GM23338 (cell line): ENCODE measurements around the gene IGF2. TPM values are rescaled to one million over a fixed set of nuclear protein-coding genes. Genes with fewer than 3 reads are reported as not detected.

ENCODE experiments used
- ATAC-seq: fragments of 200-7000 bp; cut with Tn5 transposase; 3 replicates; pipeline ENCODE4 v1.9.1; 2020
- DNase-seq: peaks from one replicate; pipeline ENCODE4 v3.0.0-alpha.2; 2015; ENCODE audit warnings: low spot score
- H2AFZ ChIP-seq: fragments of 200-600 bp; sonication (generic); 2 replicates; pipeline ENCODE4 v1.8.0; 2016; ENCODE audit warnings: antibody characterized with exemption, mild to moderate bottlenecking, moderate library complexity
- H3F3A ChIP-seq: fragments of 200-600 bp; sonication (generic); replicated peaks from 2 replicates; pipeline ENCODE4 v1.8.0; 2017; ENCODE audit warnings: antibody characterized with exemption, mixed run types, low read depth
- H3K27ac ChIP-seq: fragments of 200-600 bp; sonication (generic); 2 replicates; pipeline ENCODE4 v1.6.1; 2016; ENCODE audit warnings: low read depth
- H3K27me3 ChIP-seq: fragments of 200-600 bp; sonication (generic); 2 replicates; pipeline ENCODE4 v1.8.0; 2016; ENCODE audit warnings: mild to moderate bottlenecking, mixed run types, moderate library complexity; ENCODE audit not compliant: insufficient read depth
- H3K36me3 ChIP-seq: fragments of 200-600 bp; sonication (generic); 2 replicates; pipeline ENCODE4 v1.8.0; 2016; ENCODE audit warnings: mild to moderate bottlenecking; ENCODE audit not compliant: insufficient read depth
- H3K4me1 ChIP-seq: fragments of 200-600 bp; sonication (generic); 2 replicates; pipeline ENCODE4 v1.8.0; 2016; ENCODE audit warnings: mild to moderate bottlenecking, moderate library complexity; ENCODE audit not compliant: insufficient read depth
- H3K4me2 ChIP-seq: fragments of 200-600 bp; sonication (generic); 2 replicates; pipeline ENCODE4 v1.7.1; 2017; ENCODE audit warnings: mixed run types
- H3K4me3 ChIP-seq: fragments of 200-600 bp; sonication (generic); 2 replicates; pipeline ENCODE4 v1.6.1; 2016; ENCODE audit warnings: mixed run types
- H3K79me2 ChIP-seq: fragments of 200-600 bp; sonication (generic); replicated peaks from 2 replicates; pipeline ENCODE4 v1.8.0; 2017; ENCODE audit warnings: mild to moderate bottlenecking; ENCODE audit not compliant: insufficient read depth
- H3K9me2 ChIP-seq: fragments of 200-600 bp; sonication (generic); 2 replicates; pipeline ENCODE4 v1.8.0; 2017; ENCODE audit not compliant: insufficient read depth
- H4K20me1 ChIP-seq: fragments of 200-600 bp; sonication (generic); replicated peaks from 2 replicates; pipeline ENCODE4 v1.8.0; 2017; ENCODE audit warnings: mild to moderate bottlenecking; ENCODE audit not compliant: insufficient read depth
- H3K27ac Mint-ChIP-seq: 2 replicates; pipeline ENCODE4 v1.8.0; 2020; ENCODE audit warnings: inconsistent platforms, mild to moderate bottlenecking, moderate library complexity, mixed read lengths
- H3K27me3 Mint-ChIP-seq: 3 replicates; pipeline ENCODE4 v1.8.0; 2022; ENCODE audit warnings: low read depth, mild to moderate bottlenecking, moderate library complexity, mixed read lengths, inconsistent platforms; ENCODE audit not compliant: insufficient read depth, poor library complexity
- H3K36me3 Mint-ChIP-seq: 3 replicates; pipeline ENCODE4 v1.8.0; 2021; ENCODE audit warnings: low read depth, mild to moderate bottlenecking, inconsistent platforms, moderate library complexity, mixed read lengths
- H3K4me1 Mint-ChIP-seq: 3 replicates; pipeline ENCODE4 v1.8.0; 2020; ENCODE audit warnings: mild to moderate bottlenecking, inconsistent platforms, mixed read lengths
- H3K4me3 Mint-ChIP-seq: 3 replicates; pipeline ENCODE4 v1.8.0; 2021; ENCODE audit warnings: moderate library complexity, mild to moderate bottlenecking, inconsistent platforms, mixed read lengths
- H3K9me3 Mint-ChIP-seq: 3 replicates; pipeline ENCODE4 v1.8.0; 2020; ENCODE audit warnings: moderate library complexity, mild to moderate bottlenecking, inconsistent platforms, mixed read lengths
- CREB1 ChIP-seq: fragments of 250-450 bp; sonication (Bioruptor Pico); IDR thresholded peaks from 2 replicates; pipeline ENCODE4 v1.5.0; 2020; ENCODE audit warnings: low read depth, mild to moderate bottlenecking, moderate library complexity
- CTCF ChIP-seq, 2 experiments: fragments of 200-600 bp in 1 of 2; sonication (generic) in 1 of 2; conservative IDR thresholded peaks; 2 replicates each; pipeline versions ENCODE4 v1.5.1 to v1.6.1; 2016 to 2017; ENCODE audit warnings: antibody characterized with exemption in 2 of 2, low read depth in 2 of 2, mild to moderate bottlenecking in 2 of 2, moderate library complexity in 1 of 2
- ETS1 ChIP-seq: IDR thresholded peaks from 2 replicates; pipeline ENCODE4 v1.6.1; 2016; ENCODE audit warnings: antibody characterized with exemption
- EZH2 ChIP-seq: fragments of 200-600 bp; sonication (generic); IDR thresholded peaks from one replicate; pipeline ENCODE4 v1.8.0; 2017; ENCODE audit warnings: antibody characterized with exemption, mild to moderate bottlenecking, low read depth; ENCODE audit not compliant: unreplicated experiment
- EZH2phosphoT487 ChIP-seq: fragments of 200-600 bp; sonication (generic); IDR thresholded peaks from one replicate; pipeline ENCODE4 v1.8.1; 2018; ENCODE audit warnings: antibody characterized with exemption; ENCODE audit not compliant: unreplicated experiment
- JUNB ChIP-seq: IDR thresholded peaks from one replicate; pipeline ENCODE4 v1.6.1; 2016; ENCODE audit warnings: antibody characterized with exemption; ENCODE audit not compliant: unreplicated experiment
- NANOG ChIP-seq: IDR thresholded peaks from 2 replicates; pipeline ENCODE4 v1.6.1; 2016; ENCODE audit warnings: antibody characterized with exemption, borderline replicate concordance
- POLR2AphosphoS5 ChIP-seq: IDR thresholded peaks from 2 replicates; pipeline ENCODE4 v1.6.1; 2016; ENCODE audit warnings: antibody characterized with exemption, low read depth
- REST ChIP-seq: IDR thresholded peaks from one replicate; pipeline ENCODE4 v1.6.1; 2018; ENCODE audit warnings: antibody characterized with exemption; ENCODE audit not compliant: unreplicated experiment
- STAT1 ChIP-seq: IDR thresholded peaks from one replicate; pipeline ENCODE4 v1.6.1; 2016; ENCODE audit warnings: antibody characterized with exemption; ENCODE audit not compliant: unreplicated experiment
- ZNF114 ChIP-seq: fragments of 250-450 bp; sonication (Bioruptor Pico); IDR thresholded peaks from 2 replicates; pipeline ENCODE4 v1.5.0; 2020; ENCODE audit warnings: mild to moderate bottlenecking, moderate library complexity
- ZNF331 ChIP-seq: fragments of 250-450 bp; sonication (Bioruptor Pico); IDR thresholded peaks from 2 replicates; pipeline ENCODE4 v1.5.0; 2020; ENCODE audit warnings: low read depth, mild to moderate bottlenecking, moderate library complexity
- ZNF462 ChIP-seq: fragments of 250-450 bp; sonication (Bioruptor Pico); IDR thresholded peaks from 2 replicates; pipeline ENCODE4 v1.5.0; 2020; ENCODE audit warnings: mild to moderate bottlenecking, moderate library complexity
- polyA plus RNA-seq: library from polyadenylated mRNA; unstranded; fragments of >200 nt; fragmentation: Nextera tagmentation; extraction: Ambion mirVana; gene quantifications from 2 replicates; pipeline ENCODE4 v1.2.1, GENCODE V29; 2016
- total RNA-seq: library from RNA; depleted of rRNA; stranded (reverse); fragments of >200 nt; shearing (Covaris generic); gene quantifications from 2 replicates; pipeline ENCODE4 v1.2.3, GENCODE V29; 2014

IGF2 gene
- total and polyA plus RNA-seq, 2 experiments from 2014 or later = 1.4 to 4.0 TPM

GRCh38 chr11:2158966-2159365, 19.8 kb upstream of the IGF2 start:
- no peaks in the 10 kb centered on the region for H3K27me3 ChIP-seq
- no peak for ATAC-seq

More at GRCh38 chr11:2158966-2159365, 19.8 kb upstream of the IGF2 start:
- Histone ChIP-seq H3K9me2 (no peaks in the 10 kb centered on the region), H3K4me2 (no peak overlapping the region), H3K4me3 (no peak overlapping the region), H3K79me2 (no peaks in the 10 kb centered on the region), H3K36me3 (no peaks in the 10 kb centered on the region), H3K4me1 (no peaks in the 10 kb centered on the region), H3F3A (no peaks in the 10 kb centered on the region), H4K20me1 (no peaks in the 10 kb centered on the region), H2AFZ (no peak overlapping the region), H3K27ac (no peak overlapping the region)
- Mint-ChIP-seq H3K27me3 (peaks cover 4% of the 10 kb centered on the region), H3K9me3 (no peaks in the 10 kb centered on the region), H3K36me3 (no peaks in the 10 kb centered on the region), H3K4me1 (no peaks in the 10 kb centered on the region), H3K27ac (no peak overlapping the region), H3K4me3 (no peak overlapping the region)
- TF ChIP-seq ZNF331 = no peak
- TF ChIP-seq ZNF462 = no peak
- TF ChIP-seq CREB1 = no peak
- TF ChIP-seq EZH2phosphoT487 = no peak
- no peak for TF ChIP-seq CTCF (conservative IDR thresholded peaks at IDR 0.05; ENCODE audit: low read depth in 2 of 2)
- TF ChIP-seq REST = no peak
- TF ChIP-seq ZNF114 (CRISPR knock-in tag) = no peak
- no peak for TF ChIP-seq JUNB
- TF ChIP-seq STAT1 = no peak
- TF ChIP-seq NANOG = no peak
- TF ChIP-seq POLR2AphosphoS5 = no peak
- TF ChIP-seq ETS1 = no peak
- no peak for TF ChIP-seq EZH2
- no peak for DNase-seq
